IPS-20b (cell line): ENCODE data around the gene KLK6.
A peak's percentile ranks its signal among the peaks of the same experiment; 100 is the strongest.

Source experiments
- H3K27ac ChIP-seq: one replicate; pipeline ENCODE4 v1.5.1; 2013; ENCODE audit warnings: low read length
- H3K27me3 ChIP-seq: 2 replicates; pipeline ENCODE4 v1.6.1; 2013; ENCODE audit warnings: mild to moderate bottlenecking, low read length, inconsistent platforms; ENCODE audit not compliant: insufficient read depth
- H3K36me3 ChIP-seq: 2 replicates; pipeline ENCODE4 v1.6.1; 2013; ENCODE audit warnings: low read depth, mild to moderate bottlenecking, inconsistent platforms, low read length, moderate library complexity; ENCODE audit not compliant: insufficient read depth
- H3K4me1 ChIP-seq: 2 replicates; pipeline ENCODE4 v1.6.1; 2013; ENCODE audit warnings: mild to moderate bottlenecking, control low read depth, inconsistent platforms, low read length, moderate library complexity; ENCODE audit not compliant: insufficient read depth
- H3K4me3 ChIP-seq: 2 replicates; pipeline ENCODE4 v1.5.1; 2013; ENCODE audit warnings: mild to moderate bottlenecking, low read length, inconsistent platforms
- H3K9ac ChIP-seq: 2 replicates; pipeline ENCODE4 v1.6.1; 2013; ENCODE audit warnings: low read depth, mild to moderate bottlenecking, inconsistent platforms, low read length, moderate library complexity
- H3K9me3 ChIP-seq: 2 replicates; pipeline ENCODE4 v1.6.1; 2013; ENCODE audit warnings: mild to moderate bottlenecking, low read depth, low read length, inconsistent platforms; ENCODE audit not compliant: insufficient read depth

KLK6 gene

DNA sequence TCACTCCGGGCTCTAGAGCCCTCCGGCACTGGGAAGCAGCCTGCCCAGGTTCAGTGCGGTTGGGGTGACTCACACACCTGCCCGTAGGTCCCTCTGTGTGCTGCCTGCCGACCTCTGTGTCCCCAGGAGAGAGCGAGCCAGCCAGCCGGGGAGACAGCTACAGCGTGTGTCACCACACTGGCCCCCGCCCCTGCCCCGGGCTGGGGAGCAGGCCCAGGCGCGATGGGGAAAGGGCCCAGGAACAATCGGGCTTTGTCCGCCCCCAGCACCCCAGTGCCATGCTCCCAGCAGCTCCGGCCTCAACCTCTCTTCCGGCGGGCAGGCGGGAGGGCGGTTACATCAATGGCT lies at the start of gene KLK6:
Gene KLK6, minus strand, starts transcription at position 179 of the 348 bp plus-strand sequence. CDS start 1,487 bp downstream, outside the sequence.
- H3K4me1 ChIP-seq = no peaks in the 10 kb centered on the region
- no peak within 1 kb of the TSS for H3K4me3 ChIP-seq
- no peaks in the 10 kb centered on the region for H3K27me3 ChIP-seq
- no peaks in the 10 kb centered on the region; the same call in 1 of the 2 replicates for H3K9me3 ChIP-seq
- H3K27ac ChIP-seq = no peak within 1 kb of the TSS
- H3K9ac ChIP-seq = no peak within 1 kb of the TSS
- no peaks in the 10 kb centered on the region for H3K36me3 ChIP-seq

DNA sequence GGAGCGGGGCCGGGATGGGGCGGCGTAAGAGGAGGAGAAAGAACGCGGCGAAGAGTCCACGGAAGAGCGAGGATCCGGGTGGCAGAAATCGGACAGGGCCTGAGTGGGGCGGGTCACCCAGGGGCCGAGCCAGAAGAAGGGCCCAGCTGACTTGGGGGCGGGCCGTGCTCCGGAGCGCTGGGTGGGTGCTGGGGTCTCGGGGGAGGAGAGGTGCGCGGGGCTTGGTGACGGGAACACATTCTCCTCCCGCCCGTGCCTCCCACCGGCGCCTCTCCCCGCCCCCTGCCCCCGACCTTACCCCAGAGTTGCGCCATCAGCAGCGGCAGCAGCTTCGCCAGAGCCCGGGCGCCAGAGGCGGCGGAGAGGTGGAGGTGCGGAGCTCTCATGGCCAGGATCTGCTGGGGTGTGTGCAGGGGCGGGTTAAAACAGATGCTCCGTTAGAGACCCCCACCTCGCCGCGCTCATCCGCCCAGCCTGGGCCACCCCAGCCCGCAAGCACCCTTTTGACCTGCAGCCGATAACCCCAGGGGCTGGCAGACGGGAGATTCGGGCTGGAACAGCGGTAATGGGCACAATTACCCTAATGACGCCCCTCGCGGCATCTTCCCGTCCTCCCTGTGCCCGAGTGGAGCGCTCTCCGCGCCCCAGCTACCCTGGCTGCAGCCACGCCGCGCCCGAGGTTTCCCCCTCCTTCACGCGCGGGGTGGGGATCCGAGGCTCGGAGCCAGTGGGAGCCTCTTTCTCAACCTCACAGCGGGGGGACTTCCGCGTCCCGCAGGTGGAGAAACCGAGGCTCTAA lies 49.6 kb upstream of the KLK6 start:
- Histone ChIP-seq H3K9me3 (no peaks in the 10 kb centered on the region), H3K4me1 (peaks cover 4% of the 10 kb centered on the region; the same call in 1 of the 2 replicates), H3K27me3 (peaks cover 59% of the 10 kb centered on the region), H3K27ac (no peak overlapping the region), H3K4me3 (peak overlapping the region; percentile 60; the same call in 1 of the 2 replicates), H3K36me3 (no peaks in the 10 kb centered on the region), H3K9ac (no peak overlapping the region)

DNA sequence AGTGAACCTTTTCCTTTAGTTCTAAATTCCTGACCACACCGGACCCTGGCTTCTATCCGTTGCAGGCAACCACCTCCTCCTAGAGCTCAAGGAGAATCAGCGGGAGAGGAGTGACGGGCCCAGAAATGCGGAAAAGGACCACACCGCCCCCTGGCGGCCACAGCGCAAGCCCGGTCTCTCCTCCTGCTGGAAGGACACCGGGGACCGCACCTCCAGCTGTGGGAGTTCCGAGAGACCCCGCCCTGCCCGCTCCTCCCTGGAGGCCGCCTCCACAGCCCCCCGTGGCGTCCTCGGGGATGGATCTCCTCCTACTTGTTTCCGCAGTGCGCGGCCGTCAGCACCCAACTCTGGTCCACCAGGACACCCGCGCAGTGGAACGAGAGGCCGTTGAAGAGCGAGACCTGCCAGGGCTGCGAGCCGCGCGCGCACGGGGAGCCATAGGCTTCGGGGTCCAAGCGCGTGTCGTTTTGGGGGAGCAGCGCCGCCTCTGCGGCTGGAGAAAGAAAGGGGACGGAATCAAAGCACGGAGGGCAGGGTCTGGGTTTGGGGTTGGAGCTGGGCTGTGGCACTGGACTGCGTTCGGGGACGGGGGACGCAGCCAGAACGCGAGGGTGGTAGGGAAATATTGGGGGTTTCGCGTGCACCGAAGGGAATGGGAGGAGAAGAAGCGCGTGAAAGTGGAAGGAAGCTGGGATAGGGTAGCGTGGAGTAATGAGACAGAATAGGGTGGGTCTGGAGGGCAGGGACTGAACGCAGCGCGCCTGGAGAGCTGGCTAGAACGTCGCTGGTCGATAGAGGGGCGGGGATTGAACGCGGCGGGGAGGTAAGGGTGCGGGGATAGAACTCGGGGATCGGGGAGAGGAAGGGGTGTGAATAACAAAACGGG lies 47.6 kb upstream of the KLK6 start:
- H3K4me1 ChIP-seq = peaks cover 4% of the 10 kb centered on the region; the same call in 1 of the 2 replicates
- peaks cover 60% of the 10 kb centered on the region for H3K27me3 ChIP-seq
- no peak overlapping the region for H3K27ac ChIP-seq
- no peak overlapping the region for H3K9ac ChIP-seq
- H3K9me3 ChIP-seq = no peaks in the 10 kb centered on the region
- no peaks in the 10 kb centered on the region for H3K36me3 ChIP-seq
- H3K4me3 ChIP-seq = peak overlapping the region; percentile 70

DNA sequence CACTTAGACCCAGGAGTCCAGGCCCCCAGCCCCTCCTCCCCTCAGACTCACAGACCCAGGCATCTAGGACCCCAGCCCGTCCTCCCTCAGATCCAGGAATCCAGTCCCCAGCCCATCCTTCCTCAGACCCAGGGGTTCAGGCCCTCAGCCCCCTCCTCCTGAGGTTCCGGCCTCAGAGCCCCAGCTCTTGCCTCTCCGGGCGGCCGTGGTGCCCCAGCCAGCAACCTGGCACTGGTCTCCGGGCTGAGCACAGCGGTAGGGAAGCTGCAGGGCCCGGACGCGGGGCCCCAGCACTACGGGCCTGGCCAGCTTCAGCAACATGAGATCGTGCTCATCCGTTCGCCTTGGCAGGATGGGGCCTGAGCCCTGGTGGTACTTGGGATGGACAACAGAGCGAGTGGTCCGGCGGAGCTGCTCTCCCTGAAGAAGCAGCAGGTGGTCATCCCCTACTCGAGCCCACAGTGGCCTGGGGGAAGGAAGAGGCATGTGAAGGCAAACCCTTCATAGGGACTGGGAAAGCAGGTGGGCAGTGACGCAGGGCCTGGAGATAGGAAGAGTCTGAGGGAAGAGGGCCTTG lies 46.4 kb upstream of the KLK6 start:
- Histone ChIP-seq H3K4me1 (no peaks in the 10 kb centered on the region), H3K9ac (no peak overlapping the region), H3K9me3 (no peaks in the 10 kb centered on the region), H3K27me3 (peaks cover 60% of the 10 kb centered on the region), H3K4me3 (no peak overlapping the region), H3K27ac (no peak overlapping the region), H3K36me3 (no peaks in the 10 kb centered on the region)

DNA sequence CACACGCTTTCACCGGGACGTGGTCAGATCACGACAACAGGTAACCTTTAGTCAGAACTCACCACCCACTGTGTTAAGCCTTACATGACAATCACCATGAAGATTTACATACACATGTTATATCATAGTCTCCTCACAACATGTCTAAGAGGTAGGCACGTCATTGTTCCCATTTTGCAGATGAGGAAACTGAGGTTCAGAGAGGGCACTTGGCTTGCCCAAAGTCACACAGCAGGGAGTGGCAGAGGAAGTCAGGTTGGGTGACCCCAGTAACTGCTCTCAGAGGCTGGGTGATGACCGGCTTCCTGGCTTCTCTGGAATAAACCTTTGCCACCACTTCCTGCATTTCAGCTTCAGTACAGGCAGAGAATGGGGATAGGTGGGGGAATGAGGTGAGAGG lies 44.9 kb upstream of the KLK6 start:
- peaks cover 46% of the 10 kb centered on the region for H3K27me3 ChIP-seq
- no peaks in the 10 kb centered on the region for H3K36me3 ChIP-seq
- H3K9me3 ChIP-seq = no peaks in the 10 kb centered on the region
- no peak overlapping the region for H3K9ac ChIP-seq
- H3K27ac ChIP-seq = no peak overlapping the region
- H3K4me3 ChIP-seq = no peak overlapping the region
- no peaks in the 10 kb centered on the region for H3K4me1 ChIP-seq

DNA sequence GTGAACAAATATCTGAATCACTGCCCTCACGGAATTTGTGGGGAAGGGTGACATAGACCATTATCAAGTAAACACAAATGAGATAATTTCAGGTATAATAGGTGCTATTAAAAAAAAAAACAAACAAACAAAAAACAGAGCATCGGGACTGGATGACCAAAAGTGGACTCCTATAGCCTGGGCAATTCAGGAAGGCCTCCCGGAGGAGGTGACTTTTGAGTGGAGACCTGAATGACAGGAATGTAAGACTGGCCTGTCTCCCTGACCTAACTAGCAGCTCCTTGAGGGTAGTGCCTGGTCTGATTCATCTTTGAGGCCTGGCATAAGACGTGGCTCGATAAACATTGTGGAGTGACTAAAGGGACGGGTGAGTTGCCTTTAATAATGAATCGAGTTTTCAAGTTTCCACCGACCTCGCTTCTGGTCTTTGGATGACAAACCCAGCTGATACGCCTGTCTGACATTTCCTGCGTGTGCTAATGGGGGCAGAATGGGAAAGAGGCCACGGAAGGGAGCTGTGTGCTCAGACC lies 43.3 kb upstream of the KLK6 start:
- no peak overlapping the region for H3K9ac ChIP-seq
- no peaks in the 10 kb centered on the region for H3K9me3 ChIP-seq
- H3K4me1 ChIP-seq = no peaks in the 10 kb centered on the region
- H3K36me3 ChIP-seq = no peaks in the 10 kb centered on the region
- H3K4me3 ChIP-seq = no peak overlapping the region
- H3K27me3 ChIP-seq = peaks cover 31% of the 10 kb centered on the region
- no peak overlapping the region for H3K27ac ChIP-seq

DNA sequence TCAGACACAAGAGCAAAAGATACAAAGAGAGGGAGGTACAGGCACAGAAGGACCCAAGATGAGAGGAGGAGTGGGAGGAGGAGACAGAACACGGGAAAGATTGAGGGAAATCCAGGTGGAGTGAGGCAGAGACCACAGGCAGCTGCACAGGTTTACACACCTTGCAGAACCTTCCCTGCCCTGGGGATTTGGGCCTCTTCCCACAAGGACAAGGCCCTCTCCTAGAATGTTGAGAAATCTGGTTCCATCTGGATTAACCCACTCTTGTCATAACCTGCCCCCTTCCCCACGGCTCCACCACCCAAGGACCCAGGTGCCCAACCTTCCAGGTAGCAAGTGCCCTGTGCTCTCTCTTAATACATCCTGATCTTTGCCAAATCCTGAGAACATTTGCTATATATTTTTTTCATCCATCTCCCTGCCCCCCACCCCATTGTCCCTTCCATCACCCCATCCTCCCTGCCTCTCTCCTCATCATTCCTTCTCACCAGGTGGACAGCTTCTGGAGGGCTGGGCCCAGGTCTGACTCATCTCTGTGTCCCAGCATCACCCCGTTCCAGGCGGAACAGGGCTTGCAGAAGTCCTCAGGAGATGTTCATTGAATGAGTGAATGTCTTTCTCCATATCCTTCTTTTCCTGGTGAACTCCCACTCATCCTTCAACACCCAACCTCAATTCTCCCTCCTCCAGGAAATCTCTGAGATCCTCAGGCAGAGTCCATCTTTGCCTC lies 40.8 kb upstream of the KLK6 start:
- Histone ChIP-seq H3K27ac (no peak overlapping the region), H3K9me3 (no peaks in the 10 kb centered on the region), H3K9ac (no peak overlapping the region), H3K4me3 (no peak overlapping the region), H3K27me3 (peaks cover 10% of the 10 kb centered on the region; the same call in 1 of the 2 replicates), H3K36me3 (no peaks in the 10 kb centered on the region), H3K4me1 (no peaks in the 10 kb centered on the region)

DNA sequence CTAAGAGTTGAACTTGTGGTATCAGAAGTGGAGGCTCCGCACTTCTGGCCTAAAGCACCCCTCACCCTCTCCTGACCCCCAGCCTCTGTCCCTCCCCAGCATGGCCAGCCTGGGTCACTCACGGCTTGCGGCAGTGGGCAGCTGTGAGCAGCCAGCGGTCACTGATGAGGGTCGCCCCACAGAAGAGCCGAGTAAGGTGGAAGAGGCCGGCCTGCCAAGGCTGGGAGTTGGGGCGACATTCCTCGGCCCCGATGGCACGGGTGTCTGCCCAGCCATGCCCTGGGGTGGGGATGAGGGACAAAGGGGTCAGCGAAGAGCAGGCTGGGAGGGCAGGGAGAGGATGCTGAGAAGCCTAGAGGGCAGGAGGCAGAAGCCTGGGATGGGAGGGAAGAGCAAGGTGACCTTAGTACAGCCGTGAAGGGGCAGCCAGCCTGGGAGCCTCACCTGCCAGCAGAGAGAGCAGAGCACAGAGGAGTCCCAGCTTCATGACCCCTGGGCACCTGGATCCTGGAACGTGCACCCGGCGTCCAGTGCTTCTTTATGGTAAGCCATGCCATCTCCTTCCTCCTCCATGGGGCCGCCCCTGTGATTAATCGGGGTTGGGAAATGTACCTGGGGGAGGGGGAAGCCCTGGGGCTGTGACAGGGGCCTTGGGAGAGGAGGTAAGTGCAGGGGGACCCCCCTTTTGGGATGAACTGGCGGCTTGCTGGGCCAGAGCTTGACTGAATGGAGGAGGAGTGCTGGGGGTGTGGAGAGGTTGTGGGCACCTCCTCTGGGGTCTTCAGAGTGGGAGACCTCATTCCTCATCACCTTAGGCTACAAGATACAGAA lies 39.9 kb upstream of the KLK6 start:
- Histone ChIP-seq H3K9me3 (no peaks in the 10 kb centered on the region), H3K4me1 (no peaks in the 10 kb centered on the region), H3K4me3 (no peak overlapping the region), H3K9ac (no peak overlapping the region), H3K36me3 (no peaks in the 10 kb centered on the region), H3K27ac (no peak overlapping the region), H3K27me3 (peaks cover 4% of the 10 kb centered on the region; the same call in 1 of the 2 replicates)

DNA sequence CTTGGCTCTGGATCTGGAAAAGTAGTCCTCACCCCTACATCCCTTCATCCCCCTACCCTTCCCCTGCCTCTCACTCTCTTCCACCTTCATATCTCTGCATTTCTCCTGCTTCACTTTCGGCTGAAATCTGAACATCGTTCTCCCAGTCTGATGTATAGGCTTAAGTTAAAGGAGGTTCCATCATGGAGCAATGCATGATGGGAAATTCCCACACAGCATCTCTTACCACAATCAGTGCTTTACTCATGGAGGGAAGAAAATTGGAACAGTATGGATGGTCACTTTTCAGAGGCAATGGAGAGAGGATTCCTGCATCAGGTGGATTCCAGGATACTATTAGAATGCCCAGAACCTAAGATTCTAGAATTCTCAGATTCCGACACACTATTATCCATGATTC lies 38.1 kb upstream of the KLK6 start:
- Histone ChIP-seq H3K9ac (no peak overlapping the region), H3K36me3 (no peaks in the 10 kb centered on the region), H3K4me3 (no peak overlapping the region), H3K4me1 (no peaks in the 10 kb centered on the region), H3K27ac (no peak overlapping the region), H3K27me3 (no peaks in the 10 kb centered on the region; the same call in 1 of the 2 replicates), H3K9me3 (no peaks in the 10 kb centered on the region)

DNA sequence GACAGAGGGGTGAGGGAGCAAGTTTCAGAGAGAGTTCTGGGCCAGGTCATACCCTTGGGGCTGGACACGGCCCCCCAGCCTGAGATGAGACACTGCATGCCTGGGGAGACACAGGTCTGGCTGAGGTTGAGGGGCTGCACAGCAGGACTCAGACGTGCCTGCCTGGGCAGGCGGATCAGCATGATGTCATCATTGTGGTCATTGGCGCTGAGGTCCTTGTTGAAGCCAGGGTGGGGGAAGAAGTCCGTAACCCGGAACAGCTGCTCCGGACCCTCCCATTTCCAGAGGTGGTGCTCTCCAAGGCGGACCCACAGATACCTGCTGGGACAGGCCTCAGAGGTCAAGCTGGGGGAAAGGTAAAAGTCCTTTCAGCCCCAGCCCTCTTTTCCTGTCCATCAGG lies 37.0 kb upstream of the KLK6 start:
- Histone ChIP-seq H3K4me1 (peaks cover 3% of the 10 kb centered on the region; the same call in 1 of the 2 replicates), H3K9me3 (no peaks in the 10 kb centered on the region), H3K9ac (no peak overlapping the region), H3K36me3 (no peaks in the 10 kb centered on the region), H3K27ac (no peak overlapping the region), H3K4me3 (no peak overlapping the region), H3K27me3 (no peaks in the 10 kb centered on the region; the same call in 1 of the 2 replicates)
